Mesenchymal stem cell (in vitro differentiated cells and primary cell): ENCODE data around the gene VMAC.

ENCODE experiments used
- DNase-seq: peaks from one replicate; pipeline ENCODE4 v3.0.0-alpha.2; 2013
- H2AFZ ChIP-seq: one replicate; pipeline ENCODE4 v1.6.1; 2013; ENCODE audit warnings: low read depth, mild to moderate bottlenecking, control low read depth, inconsistent platforms, low read length, moderate library complexity
- H2AK5ac ChIP-seq: 2 replicates; pipeline ENCODE4 v1.6.1; 2013; ENCODE audit warnings: low read length, moderate library complexity, mild to moderate bottlenecking, inconsistent platforms; ENCODE audit not compliant: severe bottlenecking
- H2BK120ac ChIP-seq: one replicate; pipeline ENCODE4 v1.6.1; 2013; ENCODE audit warnings: low read depth, mild to moderate bottlenecking, inconsistent platforms, low read length, moderate library complexity
- H2BK12ac ChIP-seq, 2 experiments: one replicate each; pipeline ENCODE4 v1.6.1; 2013; ENCODE audit warnings: inconsistent platforms in 2 of 2, low read length in 2 of 2, mild to moderate bottlenecking in 2 of 2, moderate library complexity in 2 of 2, control low read depth in 1 of 2
- H2BK15ac ChIP-seq: one replicate; pipeline ENCODE4 v1.6.1; 2013; ENCODE audit warnings: mild to moderate bottlenecking, low read depth, inconsistent platforms; ENCODE audit not compliant: poor library complexity, severe bottlenecking
- H2BK5ac ChIP-seq: 2 replicates; pipeline ENCODE4 v1.6.1; 2013; ENCODE audit warnings: low read depth, mild to moderate bottlenecking, low read length, control low read depth, inconsistent platforms; ENCODE audit not compliant: poor library complexity, severe bottlenecking
- H3K14ac ChIP-seq, 2 experiments: one replicate each; pipeline ENCODE4 v1.6.1; 2013; ENCODE audit warnings: inconsistent platforms in 2 of 2, low read length in 2 of 2, control low read depth in 1 of 2, mild to moderate bottlenecking in 1 of 2, moderate library complexity in 1 of 2
- H3K18ac ChIP-seq, 2 experiments: one replicate each; pipeline ENCODE4 v1.6.1; 2013; ENCODE audit warnings: inconsistent platforms in 2 of 2, low read length in 2 of 2, control low read depth in 1 of 2, low read depth in 1 of 2, mild to moderate bottlenecking in 1 of 2
- H3K23ac ChIP-seq, 2 experiments: one replicate each; pipeline ENCODE4 v1.6.1; 2013; ENCODE audit warnings: inconsistent platforms in 2 of 2, low read length in 2 of 2, mild to moderate bottlenecking in 2 of 2, moderate library complexity in 2 of 2, control low read depth in 1 of 2
- H3K27ac ChIP-seq: 2 replicates; pipeline ENCODE4 v1.5.1; 2013; ENCODE audit warnings: mild to moderate bottlenecking, moderate library complexity, low read length, control low read depth, inconsistent platforms; ENCODE audit not compliant: poor library complexity, severe bottlenecking
- H3K27me3 ChIP-seq, 2 experiments: 2 replicates each; pipeline versions ENCODE4 v1.6.1 to v1.7.0; 2013; ENCODE audit warnings: low read length in 2 of 2, mild to moderate bottlenecking in 2 of 2, moderate library complexity in 2 of 2, control low read depth in 1 of 2, inconsistent platforms in 1 of 2; ENCODE audit not compliant: control insufficient read depth in 1 of 2, insufficient read depth in 1 of 2
- H3K36me3 ChIP-seq, 2 experiments: 2 replicates each; pipeline versions ENCODE4 v1.6.1 to v1.7.0; 2013; ENCODE audit warnings: low read length in 2 of 2, control low read depth in 1 of 2, inconsistent platforms in 1 of 2, low read depth in 1 of 2, mild to moderate bottlenecking in 1 of 2; ENCODE audit not compliant: insufficient read depth in 2 of 2, control insufficient read depth in 1 of 2
- H3K4ac ChIP-seq, 2 experiments: one replicate each; pipeline ENCODE4 v1.6.1; 2013; ENCODE audit warnings: inconsistent platforms in 2 of 2, low read length in 2 of 2, mild to moderate bottlenecking in 2 of 2, moderate library complexity in 2 of 2, control low read depth in 1 of 2, low read depth in 1 of 2
- H3K4me1 ChIP-seq: 2 replicates; pipeline ENCODE4 v1.6.1; 2013; ENCODE audit warnings: low read depth, low read length, control low read depth; ENCODE audit not compliant: control insufficient read depth, insufficient read depth
- H3K4me2 ChIP-seq: 2 replicates; pipeline ENCODE4 v1.6.1; 2013; ENCODE audit warnings: low read length, mild to moderate bottlenecking, inconsistent platforms; ENCODE audit not compliant: poor library complexity, severe bottlenecking
- H3K4me3 ChIP-seq, 2 experiments: 2 replicates each; pipeline versions ENCODE4 v1.5.1 to v1.7.0; 2013; ENCODE audit warnings: low read length in 2 of 2, mild to moderate bottlenecking in 2 of 2, control low read depth in 1 of 2, low read depth in 1 of 2; ENCODE audit not compliant: insufficient read depth in 1 of 2
- H3K79me1 ChIP-seq: replicated peaks from 2 replicates; pipeline ENCODE4 v1.6.1; 2013; ENCODE audit warnings: mild to moderate bottlenecking, control low read depth, low read length, inconsistent platforms; ENCODE audit not compliant: poor library complexity, severe bottlenecking
- H3K9ac ChIP-seq: 2 replicates; pipeline ENCODE4 v1.7.0; 2013; ENCODE audit warnings: mild to moderate bottlenecking, low read length, moderate library complexity
- H3K9me3 ChIP-seq: 2 replicates; pipeline ENCODE4 v1.7.0; 2013; ENCODE audit warnings: mild to moderate bottlenecking, low read length; ENCODE audit not compliant: control insufficient read depth
- H4K8ac ChIP-seq: one replicate; pipeline ENCODE4 v1.6.1; 2013; ENCODE audit warnings: inconsistent platforms, mild to moderate bottlenecking, low read length, moderate library complexity
- H4K91ac ChIP-seq: one replicate; pipeline ENCODE4 v1.6.1; 2013; ENCODE audit warnings: mild to moderate bottlenecking, low read length, inconsistent platforms
- WGBS: methylation state at CpG from one replicate; pipeline ENCODE4 v1.1.7; 2013; ENCODE audit warnings: mixed read lengths; 5-methylcytosine and 5-hydroxymethylcytosine counted together

Gene VMAC

DNA sequence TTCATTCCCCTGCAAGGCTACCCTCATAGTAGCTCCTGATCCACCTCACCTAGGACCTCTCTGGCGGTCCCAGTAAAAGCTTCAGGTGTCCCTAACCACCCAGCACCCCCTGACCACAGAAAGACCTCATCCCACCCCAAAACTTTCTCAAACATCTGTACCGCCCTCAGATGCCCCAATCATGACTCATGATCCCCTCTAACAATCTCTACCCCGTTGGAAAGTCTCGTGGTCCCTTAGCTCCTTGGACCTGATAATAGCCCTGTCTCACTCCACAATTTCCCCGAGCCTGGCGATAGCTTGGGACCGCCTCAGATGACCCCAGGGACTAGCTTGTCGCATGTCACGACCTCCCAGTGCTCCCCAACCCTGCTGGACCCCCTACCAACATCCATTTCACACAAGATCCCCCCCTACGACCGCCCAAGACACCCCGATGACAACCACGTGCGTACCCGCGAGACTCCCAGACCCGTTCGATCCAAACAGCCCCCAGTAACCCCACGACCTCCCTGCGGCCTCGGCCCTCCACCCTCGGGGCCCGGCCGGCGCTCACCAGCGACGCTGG, 1.5 kb upstream of the VMAC start:
- Histone ChIP-seq H3K27ac (peak overlapping the region; percentile 87), H3K36me3 (peaks cover 15 to 18% of the 10 kb centered on the region in 2 experiments), H3K9ac (peak overlapping the region; percentile 100), H3K9me3 (no peaks in the 10 kb centered on the region), H3K4ac (peak overlapping the region in 1 of 2 experiments; percentile 96), H2BK120ac (no peak overlapping the region), H2BK15ac (peak overlapping the region; percentile 30), H2BK12ac (no peak overlapping the region), H3K18ac (peak overlapping the region; percentile 94 to 97), H3K23ac (peak overlapping the region in 1 of 2 experiments; percentile 98), H3K14ac (peak overlapping the region in 1 of 2 experiments; percentile 96), H3K4me1 (peaks cover 24% of the 10 kb centered on the region), H2BK5ac (peak overlapping the region; percentile 83), H4K8ac (peak overlapping the region; percentile 89), H3K4me2 (peak overlapping the region; percentile 55), H2AK5ac (peak overlapping the region; percentile 49), H4K91ac (peak overlapping the region; percentile 88), H3K27me3 (no peaks in the 10 kb centered on the region), H3K4me3 (peak overlapping the region; percentile 98 to 100), H2AFZ (peak overlapping the region; percentile 72), H3K79me1 (peaks cover 25% of the 10 kb centered on the region)
- WGBS, result 2% methylated on average over 27 of the region's 27 CpGs
- DNase-seq, result peak; percentile 62

DNA sequence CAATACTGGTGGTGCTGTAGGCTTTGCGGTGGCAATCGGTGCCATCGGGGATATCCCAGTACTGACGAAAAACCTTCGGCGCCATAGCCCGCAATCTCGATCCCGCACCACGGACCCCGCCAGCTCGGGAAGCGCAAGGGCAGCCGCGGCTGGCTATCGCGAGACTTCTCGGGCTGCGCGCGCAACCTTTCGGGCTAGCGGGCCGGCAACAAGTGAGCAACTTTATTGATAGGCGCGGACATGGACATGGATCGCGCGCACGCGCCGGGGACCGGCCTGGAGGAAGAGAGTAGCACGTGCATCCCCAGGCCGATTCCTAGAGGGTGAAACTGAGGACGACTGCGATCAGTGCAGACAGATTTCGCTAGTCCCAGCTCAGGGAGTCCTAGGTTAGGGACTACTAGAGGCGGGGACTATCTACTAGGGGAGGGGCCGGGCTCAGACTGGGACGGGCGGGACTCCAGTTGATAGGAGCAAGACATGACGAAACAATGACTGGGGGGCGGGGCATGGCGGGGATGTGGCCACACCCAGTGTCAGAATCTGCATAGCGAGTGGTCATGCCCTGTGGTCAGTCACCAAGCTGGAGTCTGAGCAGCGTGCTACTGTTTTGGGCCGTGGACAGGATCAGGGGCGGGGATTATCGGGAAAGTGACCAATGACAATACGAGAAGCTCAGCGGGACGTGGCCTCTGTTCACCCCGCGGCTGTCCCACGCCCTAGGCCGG, 884 bp upstream of the VMAC start, which contains the start of gene NDUFA11:
NDUFA11 (minus strand) TSS at position 167 of the 728 bp plus-strand sequence; CDS start at position 85, 82 bp downstream.
- under 1% methylated on average over 57 of the region's 57 CpGs for WGBS
- Histone ChIP-seq H2BK12ac (no peak within 1 kb of the TSS), H3K4me1 (peaks cover 24% of the 10 kb centered on the region)

DNA sequence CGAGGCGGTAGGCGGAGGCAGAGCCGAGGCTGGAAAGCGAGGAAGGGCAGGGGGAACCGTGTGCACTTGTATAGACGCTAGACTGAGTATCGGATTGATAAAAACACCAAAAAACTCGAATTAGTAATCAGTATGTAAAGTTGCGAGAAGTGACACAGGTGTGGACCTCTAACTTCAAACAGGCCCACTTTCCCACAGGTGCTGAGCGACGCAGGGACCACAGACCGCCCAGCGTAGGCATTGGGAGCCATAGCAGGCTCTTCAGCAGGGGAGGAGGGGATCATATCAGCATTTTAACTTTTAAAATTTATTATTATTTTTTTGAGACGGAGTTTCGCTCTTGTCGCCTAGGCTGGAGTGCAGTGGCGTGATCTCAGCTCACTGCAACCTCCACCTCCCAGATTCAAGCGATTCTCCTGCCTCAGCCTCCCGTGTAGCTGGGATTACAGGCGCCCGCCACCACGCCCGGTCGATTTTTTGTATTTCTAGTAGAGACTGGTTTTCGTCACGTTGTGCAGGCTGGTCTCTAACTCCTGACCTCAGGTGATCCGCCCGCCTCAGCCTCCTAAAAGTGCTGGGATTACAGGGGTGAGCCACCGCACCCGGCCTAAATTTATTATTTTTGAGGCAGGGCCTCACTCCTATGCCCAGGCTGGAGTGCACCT, 574 bp downstream of the VMAC start:
- Histone ChIP-seq H4K91ac (no peak overlapping the region), H2BK120ac (no peak overlapping the region), H3K4ac (peak overlapping the region in 1 of 2 experiments; percentile 83), H2AK5ac (no peak overlapping the region), H3K14ac (peak overlapping the region in 1 of 2 experiments; percentile 98), H3K4me2 (peak overlapping the region; percentile 88), H2AFZ (peak overlapping the region; percentile 99), H3K18ac (peak overlapping the region; percentile 14 to 82), H3K9me3 (no peaks in the 10 kb centered on the region), H3K4me1 (peaks cover 22% of the 10 kb centered on the region), H2BK12ac (peak overlapping the region in 1 of 2 experiments; percentile 18), H3K4me3 (peak overlapping the region; percentile 93 to 100), H3K23ac (peak overlapping the region in 1 of 2 experiments; percentile 89), H3K27me3 (no peaks in the 10 kb centered on the region), H3K36me3 (peaks cover 23 to 26% of the 10 kb centered on the region in 2 experiments), H2BK5ac (no peak overlapping the region), H4K8ac (peak overlapping the region; percentile 14), H3K27ac (no peak overlapping the region), H3K79me1 (peaks cover 18% of the 10 kb centered on the region), H3K9ac (peak overlapping the region; percentile 91), H2BK15ac (no peak overlapping the region)
- 61% methylated on average over 30 of the region's 31 CpGs for WGBS
- DNase-seq, result no peak

More for the DNA sequence above, 884 bp upstream of the VMAC start, which contains the start of gene NDUFA11:
- H2BK120ac ChIP-seq, result peak within 1 kb of the TSS; percentile 65
- H3K27me3 ChIP-seq, result no peaks in the 10 kb centered on the region
- peak within 1 kb of the TSS; percentile 55 for H3K4me2 ChIP-seq
- H3K36me3 ChIP-seq, result peaks cover 16 to 19% of the 10 kb centered on the region in 2 experiments
- H4K91ac ChIP-seq, result peak within 1 kb of the TSS; percentile 88
- H2BK5ac ChIP-seq, result peak within 1 kb of the TSS; percentile 83
- H3K23ac ChIP-seq, result peak within 1 kb of the TSS in 1 of 2 experiments; percentile 98
- peak within 1 kb of the TSS; percentile 98 to 100 for H3K4me3 ChIP-seq
- peak within 1 kb of the TSS in 1 of 2 experiments; percentile 96 for H3K14ac ChIP-seq
- H2AK5ac ChIP-seq, result peak within 1 kb of the TSS; percentile 49
- peak within 1 kb of the TSS; percentile 100 for H3K9ac ChIP-seq
- peak within 1 kb of the TSS; percentile 89 for H4K8ac ChIP-seq
- H3K27ac ChIP-seq, result peak within 1 kb of the TSS; percentile 91
- peak within 1 kb of the TSS; percentile 31 for H2BK15ac ChIP-seq
- peak within 1 kb of the TSS; percentile 72 for H2AFZ ChIP-seq
- peaks cover 23% of the 10 kb centered on the region for H3K79me1 ChIP-seq
- H3K4ac ChIP-seq, result peak within 1 kb of the TSS in 1 of 2 experiments; percentile 96
- no peak for DNase-seq
- H3K18ac ChIP-seq, result peak within 1 kb of the TSS; percentile 94 to 97
- no peaks in the 10 kb centered on the region for H3K9me3 ChIP-seq
